ENCODE results near the gene EDC4. TPM values are rescaled to one million over a fixed set of nuclear protein-coding genes. Genes with fewer than 3 reads are reported as not detected.
A peak's percentile ranks its signal among the peaks of the same experiment; 100 is the strongest.

EDC4 gene
- total and polyA plus RNA-seq, 2 of the 13 experiments (the other 11 are each of a cell fraction or from before 2014, with no cell fraction given) = 51.4 to 59.1 TPM

GRCh38 chr16:67846320-67847063 lies 26.4 kb upstream of the EDC4 start, which contains the start of gene NUTF2 (continued):
- TF ChIP-seq, protein P1, sequence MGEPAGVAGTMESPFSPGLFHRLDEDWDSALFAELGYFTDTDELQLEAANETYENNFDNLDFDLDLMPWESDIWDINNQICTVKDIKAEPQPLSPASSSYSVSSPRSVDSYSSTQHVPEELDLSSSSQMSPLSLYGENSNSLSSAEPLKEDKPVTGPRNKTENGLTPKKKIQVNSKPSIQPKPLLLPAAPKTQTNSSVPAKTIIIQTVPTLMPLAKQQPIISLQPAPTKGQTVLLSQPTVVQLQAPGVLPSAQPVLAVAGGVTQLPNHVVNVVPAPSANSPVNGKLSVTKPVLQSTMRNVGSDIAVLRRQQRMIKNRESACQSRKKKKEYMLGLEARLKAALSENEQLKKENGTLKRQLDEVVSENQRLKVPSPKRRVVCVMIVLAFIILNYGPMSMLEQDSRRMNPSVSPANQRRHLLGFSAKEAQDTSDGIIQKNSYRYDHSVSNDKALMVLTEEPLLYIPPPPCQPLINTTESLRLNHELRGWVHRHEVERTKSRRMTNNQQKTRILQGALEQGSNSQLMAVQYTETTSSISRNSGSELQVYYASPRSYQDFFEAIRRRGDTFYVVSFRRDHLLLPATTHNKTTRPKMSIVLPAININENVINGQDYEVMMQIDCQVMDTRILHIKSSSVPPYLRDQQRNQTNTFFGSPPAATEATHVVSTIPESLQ (CRISPR knock-in tag; conservative IDR thresholded peaks at IDR 0.05) = no peak; the same call in 1 of the 2 replicates
- TF ChIP-seq, protein P2, sequence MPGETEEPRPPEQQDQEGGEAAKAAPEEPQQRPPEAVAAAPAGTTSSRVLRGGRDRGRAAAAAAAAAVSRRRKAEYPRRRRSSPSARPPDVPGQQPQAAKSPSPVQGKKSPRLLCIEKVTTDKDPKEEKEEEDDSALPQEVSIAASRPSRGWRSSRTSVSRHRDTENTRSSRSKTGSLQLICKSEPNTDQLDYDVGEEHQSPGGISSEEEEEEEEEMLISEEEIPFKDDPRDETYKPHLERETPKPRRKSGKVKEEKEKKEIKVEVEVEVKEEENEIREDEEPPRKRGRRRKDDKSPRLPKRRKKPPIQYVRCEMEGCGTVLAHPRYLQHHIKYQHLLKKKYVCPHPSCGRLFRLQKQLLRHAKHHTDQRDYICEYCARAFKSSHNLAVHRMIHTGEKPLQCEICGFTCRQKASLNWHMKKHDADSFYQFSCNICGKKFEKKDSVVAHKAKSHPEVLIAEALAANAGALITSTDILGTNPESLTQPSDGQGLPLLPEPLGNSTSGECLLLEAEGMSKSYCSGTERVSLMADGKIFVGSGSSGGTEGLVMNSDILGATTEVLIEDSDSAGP (CRISPR knock-in tag; IDR thresholded peaks at IDR 0.05; ENCODE audit: borderline replicate concordance) = peak; percentile 93
- TF ChIP-seq, protein P3, sequence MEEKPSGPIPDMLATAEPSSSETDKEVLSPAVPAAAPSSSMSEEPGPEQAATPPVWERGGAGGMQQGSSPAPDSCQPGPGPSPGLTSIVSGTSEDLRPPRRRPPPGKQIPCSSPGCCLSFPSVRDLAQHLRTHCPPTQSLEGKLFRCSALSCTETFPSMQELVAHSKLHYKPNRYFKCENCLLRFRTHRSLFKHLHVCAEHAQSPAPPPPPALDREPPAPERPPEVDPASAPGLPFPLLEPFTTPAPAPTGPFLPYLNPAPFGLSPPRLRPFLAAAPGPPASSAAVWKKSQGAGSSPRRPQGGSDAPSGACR (CRISPR knock-in tag; IDR thresholded peaks at IDR 0.05) = no peak
- TF ChIP-seq ZNF44 (CRISPR knock-in tag; IDR thresholded peaks at IDR 0.05) (peak; percentile 67; the same call in 1 of the 2 replicates), ZBTB46 (CRISPR knock-in tag; IDR thresholded peaks at IDR 0.05; ENCODE audit: borderline replicate concordance) (no peak), PPARG (CRISPR knock-in tag; conservative IDR thresholded peaks at IDR 0.05) (peak; percentile 61), MATR3 (CRISPR knock-in tag; IDR thresholded peaks at IDR 0.05) (no peak), GATAD2A (CRISPR knock-in tag; IDR thresholded peaks at IDR 0.05) (peak; percentile 53), RNF219 (CRISPR knock-in tag; IDR thresholded peaks at IDR 0.05) (peak; percentile 83; the same call in 1 of the 2 replicates), ZNF7 (CRISPR knock-in tag; IDR thresholded peaks at IDR 0.05) (no peak), NPAS2 (CRISPR knock-in tag; IDR thresholded peaks at IDR 0.05; ENCODE audit: borderline replicate concordance) (no peak), HDAC2 (CRISPR knock-in tag; IDR thresholded peaks at IDR 0.05) (peak; percentile 87), ZSCAN9 (CRISPR knock-in tag; IDR thresholded peaks at IDR 0.05; ENCODE audit: borderline replicate concordance) (no peak), MBNL3 (CRISPR knock-in tag; conservative IDR thresholded peaks at IDR 0.05) (no peak), KLF11 (CRISPR knock-in tag; IDR thresholded peaks at IDR 0.05) (0 out of 2 replicates have a peak, but pooled peaks have one; percentile 35), ZNF782 (CRISPR knock-in tag; IDR thresholded peaks at IDR 0.05; ENCODE audit: borderline replicate concordance) (peak; percentile 81; the same call in 1 of the 2 replicates), ZNF160 (CRISPR knock-in tag; IDR thresholded peaks at IDR 0.05) (no peak; the same call in 1 of the 2 replicates)
- TF ChIP-seq, protein P4, sequence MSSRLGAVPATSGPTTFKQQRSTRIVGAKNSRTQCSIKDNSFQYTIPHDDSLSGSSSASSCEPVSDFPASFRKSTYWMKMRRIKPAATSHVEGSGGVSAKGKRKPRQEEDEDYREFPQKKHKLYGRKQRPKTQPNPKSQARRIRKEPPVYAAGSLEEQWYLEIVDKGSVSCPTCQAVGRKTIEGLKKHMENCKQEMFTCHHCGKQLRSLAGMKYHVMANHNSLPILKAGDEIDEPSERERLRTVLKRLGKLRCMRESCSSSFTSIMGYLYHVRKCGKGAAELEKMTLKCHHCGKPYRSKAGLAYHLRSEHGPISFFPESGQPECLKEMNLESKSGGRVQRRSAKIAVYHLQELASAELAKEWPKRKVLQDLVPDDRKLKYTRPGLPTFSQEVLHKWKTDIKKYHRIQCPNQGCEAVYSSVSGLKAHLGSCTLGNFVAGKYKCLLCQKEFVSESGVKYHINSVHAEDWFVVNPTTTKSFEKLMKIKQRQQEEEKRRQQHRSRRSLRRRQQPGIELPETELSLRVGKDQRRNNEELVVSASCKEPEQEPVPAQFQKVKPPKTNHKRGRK (CRISPR knock-in tag; IDR thresholded peaks at IDR 0.05) = no peak
